Renal cortical epithelial cell (primary cell): ENCODE results near the gene SLC39A3. TPM values are rescaled to one million over a fixed set of nuclear protein-coding genes. Genes with fewer than 3 reads are reported as not detected.

Experiments
- DNase-seq: peaks from one replicate; pipeline ENCODE4 v3.0.0-alpha.2; 2011; ENCODE audit warnings: low read depth
- total RNA-seq: library from RNA; depleted of rRNA; stranded (reverse); fragments of >200 nt; gene quantifications from 2 replicates; pipeline ENCODE4 v1.2.3, GENCODE V29; 2014

Gene SLC39A3
- total RNA-seq, 1 donor from 2014 or later: 30.8 TPM

- DNase-seq: no peak
Observed at GRCh38 chr19:2768365-2769132, 28.7 kb upstream of the SLC39A3 start.

DNA sequence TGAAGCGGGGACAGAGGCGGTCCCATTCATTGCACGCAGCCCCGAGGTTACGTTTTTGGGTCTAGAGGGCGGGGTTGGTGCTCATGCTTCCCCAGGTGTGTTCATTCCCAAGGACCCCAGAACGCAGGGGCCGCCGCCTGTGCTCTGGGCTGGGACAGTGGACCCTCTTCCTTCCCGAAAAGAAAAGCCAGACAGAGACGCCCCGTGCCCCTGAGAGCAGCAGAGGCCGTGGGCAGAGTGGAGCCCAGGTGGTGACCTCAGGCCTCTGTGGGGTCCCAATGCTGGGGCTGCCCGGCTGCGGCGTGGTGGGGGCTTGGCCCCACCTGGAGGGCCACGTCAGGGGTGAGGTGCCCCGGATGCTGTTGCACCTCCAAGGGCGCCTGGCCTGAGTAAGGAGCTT lies 27.9 kb upstream of the SLC39A3 start:
- no peak for DNase-seq

GRCh38 chr19:2766594-2767372 lies 27.0 kb upstream of the SLC39A3 start:
- DNase-seq: no peak

- DNase-seq: no peak
Observed at GRCh38 chr19:2765376-2765775, 25.6 kb upstream of the SLC39A3 start.

GRCh38 chr19:2764945-2765344 lies 25.1 kb upstream of the SLC39A3 start:
- DNase-seq: no peak

GRCh38 chr19:2763687-2764086 lies 23.9 kb upstream of the SLC39A3 start:
- no peak for DNase-seq

DNA sequence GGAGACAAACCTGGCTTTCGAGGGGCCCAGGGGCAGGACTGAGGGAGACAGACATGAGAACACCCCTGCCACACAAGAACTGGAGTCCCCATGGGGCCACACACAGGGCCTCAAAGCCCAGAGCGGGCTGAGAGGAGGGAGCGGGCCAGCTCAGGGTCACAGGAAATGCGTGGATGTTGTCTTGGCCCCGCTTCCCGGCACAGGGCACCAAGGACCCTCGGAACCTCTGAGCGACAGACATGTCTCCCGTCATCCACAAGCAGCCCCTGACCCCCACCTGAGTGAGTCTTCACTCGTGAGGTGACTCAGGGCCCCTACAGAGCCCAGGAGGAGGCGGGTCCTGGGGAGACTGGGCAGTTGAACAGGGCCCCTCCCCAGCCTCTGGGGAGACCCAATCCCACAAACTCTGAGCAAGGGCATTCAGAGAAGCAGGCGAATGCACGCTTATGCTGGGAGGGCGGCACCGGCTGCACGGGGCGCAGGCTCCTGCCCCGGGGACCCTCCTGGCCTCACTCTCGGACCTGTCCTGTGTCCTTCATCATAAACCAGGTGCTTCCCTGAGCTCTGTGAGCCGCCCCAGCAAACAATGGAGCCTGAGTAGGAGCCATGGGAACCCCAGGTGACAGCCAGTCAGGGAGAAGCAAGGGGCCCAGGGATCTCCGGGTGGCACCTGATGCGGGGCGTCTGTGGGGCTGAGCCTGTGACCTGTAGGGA lies 23.1 kb upstream of the SLC39A3 start:
- DNase-seq: no peak

DNA sequence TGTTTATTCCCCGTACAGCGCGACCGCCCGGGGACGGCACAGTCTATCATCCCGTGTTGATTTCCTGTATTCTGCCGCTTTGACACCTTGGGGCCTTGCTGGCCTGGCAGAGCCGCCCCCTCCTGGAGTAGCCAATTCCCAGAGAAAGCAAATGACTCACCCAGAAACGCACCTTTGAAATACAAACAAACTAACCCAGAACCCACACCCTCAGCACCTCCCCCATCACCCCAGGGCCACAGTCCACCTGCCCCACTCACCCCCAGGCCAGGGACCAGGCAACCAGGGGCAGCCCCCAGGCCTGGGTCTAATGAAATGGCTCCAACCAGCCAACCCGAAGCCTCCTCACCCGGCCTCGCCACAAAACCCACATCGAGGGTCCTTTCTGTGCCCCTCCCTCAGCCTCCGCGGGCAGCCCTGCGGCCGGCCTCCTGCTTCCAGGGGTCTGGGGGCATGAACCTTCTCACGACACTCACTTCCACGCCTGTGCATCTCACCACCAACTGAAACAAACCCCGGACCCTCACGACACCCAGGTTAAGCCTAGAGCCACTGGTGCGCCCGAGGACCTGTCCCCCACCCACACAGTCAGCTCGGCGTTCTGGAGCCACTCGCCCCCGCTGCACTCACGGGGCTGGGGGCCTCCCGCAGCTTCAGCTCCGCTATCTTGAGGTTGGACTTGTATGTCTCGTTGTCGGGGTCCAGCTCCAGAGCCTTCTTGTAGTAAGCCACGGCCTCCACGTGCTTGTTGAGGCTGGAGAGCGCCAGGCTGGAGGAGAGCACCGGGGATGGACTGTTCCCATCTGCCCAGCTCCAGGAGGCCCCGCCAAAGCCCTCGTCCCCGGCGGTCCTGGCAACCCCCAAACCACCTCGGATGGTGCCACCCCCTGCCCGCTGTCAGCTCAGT lies 22.3 kb upstream of the SLC39A3 start:
- DNase-seq: no peak

DNA sequence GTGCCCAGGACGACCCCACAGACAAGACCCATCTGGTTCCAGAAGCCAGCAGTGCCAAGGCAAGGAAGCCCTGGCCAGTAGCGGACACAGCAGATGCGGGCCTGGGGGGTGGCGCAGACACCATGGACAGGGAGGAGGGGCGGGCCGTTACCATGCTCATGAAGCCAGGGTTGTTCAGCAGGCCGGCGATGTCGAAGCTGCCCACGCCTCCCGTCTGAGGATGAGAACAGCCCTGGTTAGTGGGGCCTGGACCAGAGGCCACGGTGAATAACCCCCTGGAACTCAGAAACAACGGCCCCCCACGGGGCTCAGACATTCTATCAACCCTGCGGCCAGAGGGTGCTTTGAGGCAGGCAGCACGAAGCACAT lies 21.5 kb upstream of the SLC39A3 start:
- no peak for DNase-seq

GRCh38 chr19:2759965-2760364 lies 20.1 kb upstream of the SLC39A3 start:
- no peak for DNase-seq

DNA sequence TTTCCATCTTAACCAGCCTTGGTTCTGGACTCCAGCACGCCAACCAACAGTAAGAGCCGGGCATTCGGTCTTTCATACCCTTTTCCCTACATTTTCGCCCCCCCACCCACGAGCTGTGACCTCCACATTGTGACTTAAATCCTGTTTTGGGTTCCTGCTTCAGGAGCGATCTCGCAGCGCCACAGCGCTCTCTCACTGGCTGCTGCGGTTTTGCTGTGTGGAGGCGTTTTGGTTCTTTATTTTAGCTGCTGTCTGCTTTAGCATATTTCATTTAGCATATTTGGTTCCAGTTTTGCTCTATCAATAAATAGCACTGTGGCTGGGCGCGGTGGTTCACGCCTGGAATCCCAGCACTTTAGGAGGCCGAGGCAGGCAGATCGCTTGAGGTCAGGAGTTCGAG lies 19.5 kb upstream of the SLC39A3 start:
- no peak for DNase-seq

DNA sequence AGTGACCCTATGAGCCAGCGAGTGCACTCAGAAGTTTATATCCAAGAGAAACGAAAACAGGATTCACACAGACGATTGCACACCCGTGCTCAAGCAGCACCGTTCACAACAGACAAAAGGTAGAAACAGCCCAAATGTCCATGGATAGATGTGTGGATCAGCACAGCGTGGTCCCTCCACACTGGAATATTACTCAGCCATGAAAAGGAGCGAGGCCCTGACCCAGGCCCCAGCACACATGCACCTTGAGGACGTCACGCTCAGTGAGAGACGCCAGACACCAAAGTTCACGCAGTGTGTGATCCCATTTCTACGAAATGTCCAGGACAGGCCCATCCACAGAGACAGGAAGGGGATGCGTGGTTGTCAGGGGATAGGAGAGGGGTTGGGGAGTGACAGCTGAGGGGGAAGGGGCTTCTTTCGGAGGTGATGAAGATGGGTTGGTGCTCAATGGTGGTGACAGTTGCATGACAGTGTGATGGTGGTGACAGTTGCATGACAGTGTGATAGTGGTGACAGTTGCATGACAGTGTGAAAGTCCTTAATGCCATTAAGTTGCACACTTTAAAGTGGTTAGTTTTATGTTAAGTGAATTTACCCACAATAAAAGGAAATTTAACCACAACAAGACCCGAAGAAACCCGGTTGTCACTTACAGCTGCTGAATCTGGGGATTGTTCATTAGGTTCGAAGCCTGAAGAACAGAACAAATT lies 18.9 kb upstream of the SLC39A3 start:
- no peak for DNase-seq

DNA sequence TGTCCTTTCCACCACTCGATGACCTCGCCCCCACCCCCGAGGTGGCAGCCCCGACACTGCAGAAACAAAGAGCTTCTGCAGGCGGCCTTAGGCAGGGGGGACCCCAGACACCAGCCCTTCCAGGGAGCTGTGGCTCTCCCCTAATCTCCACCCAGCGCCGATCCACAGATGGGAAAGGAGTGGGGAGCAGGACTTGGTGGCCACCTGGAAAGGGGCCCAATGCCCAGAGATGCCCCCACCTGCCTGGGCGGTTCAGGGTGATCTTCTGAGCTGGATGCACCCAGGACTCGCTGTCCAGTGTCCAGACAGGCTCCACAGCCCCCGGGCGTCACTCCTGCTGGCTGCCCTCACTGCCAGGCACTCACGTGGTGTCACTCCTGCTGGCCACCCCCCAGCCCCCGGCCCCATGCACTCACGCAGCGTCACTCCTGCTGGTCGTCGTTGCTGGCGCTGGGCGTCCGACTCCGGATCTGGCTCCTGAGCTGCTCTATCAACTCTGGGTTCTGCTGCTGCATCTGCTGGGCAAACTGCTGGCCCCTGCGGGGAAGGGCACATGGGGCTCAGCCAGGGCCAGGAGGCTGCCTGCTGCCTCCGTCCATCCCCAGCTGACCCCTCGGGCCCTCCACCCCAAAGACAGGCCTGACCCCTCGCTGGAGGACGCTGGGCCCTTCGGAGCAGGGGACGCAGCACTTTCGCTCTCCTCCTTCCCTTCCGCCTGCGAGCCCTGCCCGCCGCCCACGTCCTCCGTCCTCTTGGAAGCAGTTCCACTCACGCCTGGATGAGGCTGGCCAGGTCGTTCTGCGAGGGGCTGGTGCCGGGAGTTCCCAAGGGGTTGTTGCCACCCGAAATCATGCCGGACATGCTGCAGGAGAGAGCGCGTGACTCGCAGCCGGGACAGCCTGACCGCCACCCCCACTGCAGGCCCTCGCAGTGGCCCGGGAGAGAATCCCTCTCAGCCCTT lies 17.4 kb upstream of the SLC39A3 start:
- DNase-seq: no peak

DNA sequence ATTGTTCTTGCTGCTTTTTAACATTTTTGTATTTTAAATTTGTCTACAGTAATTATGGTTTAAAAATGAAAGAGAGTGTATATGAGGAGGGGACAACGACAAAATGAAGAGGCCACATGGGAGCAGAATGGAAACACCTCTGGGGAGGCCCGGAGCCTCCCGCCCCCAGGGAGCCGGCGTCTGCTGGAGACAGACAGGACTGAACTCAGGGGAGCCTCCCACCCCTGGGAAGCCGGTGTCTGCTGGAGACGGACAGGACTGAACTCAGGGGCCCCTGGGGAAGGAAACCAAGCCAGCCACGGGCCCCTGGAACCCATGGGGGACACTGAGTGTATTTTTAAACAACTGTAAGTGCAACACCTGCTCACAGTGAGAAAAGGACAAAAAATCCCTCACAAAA lies 16.7 kb upstream of the SLC39A3 start:
- no peak for DNase-seq

- DNase-seq: no peak
Observed at GRCh38 chr19:2755811-2756210, 16.0 kb upstream of the SLC39A3 start.

- no peak for DNase-seq
Observed at GRCh38 chr19:2755448-2755705, 15.6 kb upstream of the SLC39A3 start.

- no peak for DNase-seq
Observed at GRCh38 chr19:2754659-2755447, 15.0 kb upstream of the SLC39A3 start.

- DNase-seq: no peak
Observed at GRCh38 chr19:2751438-2751830, 11.6 kb upstream of the SLC39A3 start.

DNA sequence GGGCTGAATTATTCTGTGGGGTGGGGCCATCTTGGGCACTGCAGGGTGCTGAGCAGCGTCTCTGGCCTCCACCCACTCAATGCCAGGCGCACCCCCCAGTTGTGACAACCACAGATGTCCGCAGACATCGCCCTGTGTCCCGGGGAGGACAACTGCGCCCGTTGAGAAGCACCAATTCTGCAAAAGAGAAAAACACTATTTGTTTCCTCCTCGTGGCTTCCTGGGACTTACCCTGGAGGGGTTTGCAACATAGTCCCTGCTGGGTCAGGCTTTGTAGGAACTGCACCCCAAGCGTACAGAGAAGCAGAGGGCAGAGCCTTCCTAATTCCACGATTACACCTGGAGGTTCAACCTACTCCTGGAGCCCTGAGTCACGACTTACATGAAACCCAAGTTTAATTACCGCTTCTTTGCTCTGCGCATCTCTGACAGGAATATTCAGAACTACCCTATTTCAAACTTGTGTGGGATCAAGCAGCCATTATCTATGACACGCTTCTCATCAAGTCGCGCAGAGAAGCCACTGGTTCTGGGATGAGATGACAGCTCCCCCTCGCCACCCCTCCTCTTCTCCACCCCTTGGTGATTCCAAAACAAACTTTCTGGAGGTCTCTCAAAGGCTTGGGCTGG lies 11.1 kb upstream of the SLC39A3 start:
- DNase-seq: no peak
